Hepatocyte (in vitro differentiated cells): ENCODE measurements around the gene STX18. TPM values are rescaled to one million over a fixed set of nuclear protein-coding genes. Genes with fewer than 3 reads are reported as not detected.

Source experiments
- DNase-seq: peaks from one replicate; pipeline ENCODE4 v3.0.0-alpha.2; 2016; ENCODE audit warnings: low spot score
- H2AFZ ChIP-seq: fragments of 200-600 bp; sonication (generic); 2 replicates; pipeline ENCODE4 v1.6.0; 2016; ENCODE audit warnings: antibody characterized with exemption, mild to moderate bottlenecking
- H3K27ac ChIP-seq: fragments of 200-600 bp; sonication (generic); 2 replicates; pipeline ENCODE4 v1.5.1; 2016; ENCODE audit warnings: mild to moderate bottlenecking
- H3K27me3 ChIP-seq: fragments of 200-600 bp; sonication (generic); 2 replicates; pipeline ENCODE4 v1.6.1; 2016
- H3K36me3 ChIP-seq: fragments of 200-600 bp; sonication (generic); replicated peaks from 2 replicates; pipeline ENCODE4 v1.5.1; 2016; ENCODE audit warnings: low read depth; ENCODE audit not compliant: insufficient read depth
- H3K4me1 ChIP-seq: fragments of 200-600 bp; sonication (generic); 2 replicates; pipeline ENCODE4 v1.5.1; 2016; ENCODE audit warnings: mild to moderate bottlenecking, moderate library complexity; ENCODE audit not compliant: insufficient read depth
- H3K4me2 ChIP-seq: fragments of 200-600 bp; sonication (generic); 2 replicates; pipeline ENCODE4 v1.6.0; 2016
- H3K4me3 ChIP-seq: fragments of 200-600 bp; sonication (generic); 2 replicates; pipeline ENCODE4 v1.5.1; 2016; ENCODE audit warnings: mild to moderate bottlenecking
- H3K79me2 ChIP-seq: fragments of 200-600 bp; sonication (generic); 2 replicates; pipeline ENCODE4 v1.6.0; 2017; ENCODE audit warnings: mild to moderate bottlenecking
- H3K9me2 ChIP-seq: fragments of 200-600 bp; sonication (generic); replicated peaks from 2 replicates; pipeline ENCODE4 v1.6.0; 2017; ENCODE audit warnings: mild to moderate bottlenecking; ENCODE audit not compliant: insufficient read depth
- H3K9me3 ChIP-seq: fragments of 200-600 bp; sonication (generic); 2 replicates; pipeline ENCODE4 v1.5.1; 2016; ENCODE audit warnings: low read depth, mild to moderate bottlenecking
- H4K20me1 ChIP-seq: fragments of 200-600 bp; sonication (generic); 2 replicates; pipeline ENCODE4 v1.6.0; 2016; ENCODE audit warnings: mild to moderate bottlenecking; ENCODE audit not compliant: insufficient read depth, poor library complexity, severe bottlenecking
- EZH2 ChIP-seq: fragments of 200-600 bp; sonication (generic); IDR thresholded peaks from 2 replicates; pipeline ENCODE4 v1.6.1; 2016; ENCODE audit warnings: antibody characterized with exemption, mild to moderate bottlenecking, borderline replicate concordance
- EZH2phosphoT487 ChIP-seq: fragments of 200-600 bp; sonication (generic); IDR thresholded peaks from one replicate; pipeline ENCODE4 v1.6.1; 2018; ENCODE audit warnings: antibody characterized with exemption, mild to moderate bottlenecking, low read depth, moderate library complexity; ENCODE audit not compliant: unreplicated experiment, severe bottlenecking
- WGBS: methylation state at CpG from one replicate; pipeline ENCODE4 v1.1.6; 2016; ENCODE audit warnings: low lambda C conversion rate; ENCODE audit errors: missing lambda C conversion rate; 5-methylcytosine and 5-hydroxymethylcytosine counted together
- polyA plus RNA-seq: library from polyadenylated mRNA; unstranded; fragments of >200 nt; fragmentation: Nextera tagmentation; extraction: Ambion mirVana; gene quantifications from 2 replicates; pipeline ENCODE4 v1.2.1, GENCODE V29; 2016
- total RNA-seq: library from RNA; depleted of rRNA; stranded (reverse); fragments of >200 nt; gene quantifications from 2 replicates; pipeline ENCODE4 v1.2.3, GENCODE V29; 2014
- TF ChIP-seq, protein P1 (sequence below): fragments of 200-600 bp; sonication (generic); IDR thresholded peaks from 2 replicates; pipeline ENCODE4 v1.5.1; 2016; ENCODE audit warnings: antibody characterized with exemption, mild to moderate bottlenecking; ENCODE audit not compliant: poor library complexity

The STX18 gene
- total and polyA plus RNA-seq, 2 experiments from 2014 or later, result 32.1 to 54.3 TPM

GRCh38 chr4:4585012-4585670 is 43.3 kb upstream of the STX18 start:
- Histone ChIP-seq H3K4me2 (no peak overlapping the region), H3K27ac (no peak overlapping the region), H2AFZ (no peak overlapping the region), H3K9me2 (no peaks in the 10 kb centered on the region), H4K20me1 (no peaks in the 10 kb centered on the region), H3K79me2 (no peaks in the 10 kb centered on the region), H3K4me3 (no peak overlapping the region), H3K27me3 (no peaks in the 10 kb centered on the region), H3K9me3 (no peaks in the 10 kb centered on the region), H3K36me3 (peaks cover 4% of the 10 kb centered on the region), H3K4me1 (no peaks in the 10 kb centered on the region)
- no peak for TF ChIP-seq EZH2phosphoT487
- TF ChIP-seq, protein P1, sequence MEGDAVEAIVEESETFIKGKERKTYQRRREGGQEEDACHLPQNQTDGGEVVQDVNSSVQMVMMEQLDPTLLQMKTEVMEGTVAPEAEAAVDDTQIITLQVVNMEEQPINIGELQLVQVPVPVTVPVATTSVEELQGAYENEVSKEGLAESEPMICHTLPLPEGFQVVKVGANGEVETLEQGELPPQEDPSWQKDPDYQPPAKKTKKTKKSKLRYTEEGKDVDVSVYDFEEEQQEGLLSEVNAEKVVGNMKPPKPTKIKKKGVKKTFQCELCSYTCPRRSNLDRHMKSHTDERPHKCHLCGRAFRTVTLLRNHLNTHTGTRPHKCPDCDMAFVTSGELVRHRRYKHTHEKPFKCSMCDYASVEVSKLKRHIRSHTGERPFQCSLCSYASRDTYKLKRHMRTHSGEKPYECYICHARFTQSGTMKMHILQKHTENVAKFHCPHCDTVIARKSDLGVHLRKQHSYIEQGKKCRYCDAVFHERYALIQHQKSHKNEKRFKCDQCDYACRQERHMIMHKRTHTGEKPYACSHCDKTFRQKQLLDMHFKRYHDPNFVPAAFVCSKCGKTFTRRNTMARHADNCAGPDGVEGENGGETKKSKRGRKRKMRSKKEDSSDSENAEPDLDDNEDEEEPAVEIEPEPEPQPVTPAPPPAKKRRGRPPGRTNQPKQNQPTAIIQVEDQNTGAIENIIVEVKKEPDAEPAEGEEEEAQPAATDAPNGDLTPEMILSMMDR, result no peak
- TF ChIP-seq EZH2, result no peak
- WGBS, result 84% methylated on average over 3 of the region's 3 CpGs
- DNase-seq, result no peak

- no peaks in the 10 kb centered on the region for H3K9me2 ChIP-seq
- WGBS, result 85% methylated on average over 4 of the region's 4 CpGs
- no peak for DNase-seq
- no peaks in the 10 kb centered on the region for H4K20me1 ChIP-seq
- no peaks in the 10 kb centered on the region for H3K4me1 ChIP-seq
- H3K36me3 ChIP-seq, result peaks cover 4% of the 10 kb centered on the region
- H3K4me3 ChIP-seq, result no peak overlapping the region
- H3K4me2 ChIP-seq, result no peak overlapping the region
- no peaks in the 10 kb centered on the region for H3K79me2 ChIP-seq
- H2AFZ ChIP-seq, result no peak overlapping the region
- H3K9me3 ChIP-seq, result no peaks in the 10 kb centered on the region
- TF ChIP-seq EZH2, result no peak
- no peak for TF ChIP-seq EZH2phosphoT487
- TF ChIP-seq, protein P1, result no peak
- no peak overlapping the region for H3K27ac ChIP-seq
- no peaks in the 10 kb centered on the region for H3K27me3 ChIP-seq
These were observed 41.8 kb upstream of the STX18 start for GRCh38 chr4:4583606-4584005.

GRCh38 chr4:4582653-4583052 is 40.8 kb upstream of the STX18 start:
- Histone ChIP-seq H2AFZ (no peak overlapping the region), H3K27me3 (no peaks in the 10 kb centered on the region), H3K9me3 (no peaks in the 10 kb centered on the region), H3K36me3 (peaks cover 4% of the 10 kb centered on the region), H3K27ac (no peak overlapping the region), H3K4me1 (no peaks in the 10 kb centered on the region), H3K4me3 (no peak overlapping the region), H3K4me2 (no peak overlapping the region), H3K79me2 (no peaks in the 10 kb centered on the region), H3K9me2 (no peaks in the 10 kb centered on the region), H4K20me1 (no peaks in the 10 kb centered on the region)
- TF ChIP-seq EZH2, result no peak
- no peak for DNase-seq
- WGBS, result 83% methylated on average over 7 of the region's 7 CpGs

GRCh38 chr4:4580494-4580893 is 38.6 kb upstream of the STX18 start:
- Histone ChIP-seq H4K20me1 (no peaks in the 10 kb centered on the region), H3K79me2 (no peaks in the 10 kb centered on the region), H3K27ac (no peak overlapping the region), H3K36me3 (no peaks in the 10 kb centered on the region), H2AFZ (no peak overlapping the region), H3K4me1 (no peaks in the 10 kb centered on the region), H3K4me2 (no peak overlapping the region), H3K9me2 (no peaks in the 10 kb centered on the region), H3K9me3 (no peaks in the 10 kb centered on the region), H3K4me3 (no peak overlapping the region), H3K27me3 (no peaks in the 10 kb centered on the region)
- 92% methylated on average over 2 of the region's 2 CpGs for WGBS
- DNase-seq, result no peak
- TF ChIP-seq, protein P1, result no peak
- no peak for TF ChIP-seq EZH2phosphoT487
- TF ChIP-seq EZH2, result no peak
